GM15510 (cell line): ENCODE measurements around the gene N4BP2.

Experiments
- POLR2A ChIP-seq: IDR thresholded peaks from 3 replicates; pipeline ENCODE4 v1.6.1; 2011; ENCODE audit warnings: borderline replicate concordance; ENCODE audit not compliant: insufficient read length; ENCODE audit errors: extremely low read depth

Gene N4BP2

DNA sequence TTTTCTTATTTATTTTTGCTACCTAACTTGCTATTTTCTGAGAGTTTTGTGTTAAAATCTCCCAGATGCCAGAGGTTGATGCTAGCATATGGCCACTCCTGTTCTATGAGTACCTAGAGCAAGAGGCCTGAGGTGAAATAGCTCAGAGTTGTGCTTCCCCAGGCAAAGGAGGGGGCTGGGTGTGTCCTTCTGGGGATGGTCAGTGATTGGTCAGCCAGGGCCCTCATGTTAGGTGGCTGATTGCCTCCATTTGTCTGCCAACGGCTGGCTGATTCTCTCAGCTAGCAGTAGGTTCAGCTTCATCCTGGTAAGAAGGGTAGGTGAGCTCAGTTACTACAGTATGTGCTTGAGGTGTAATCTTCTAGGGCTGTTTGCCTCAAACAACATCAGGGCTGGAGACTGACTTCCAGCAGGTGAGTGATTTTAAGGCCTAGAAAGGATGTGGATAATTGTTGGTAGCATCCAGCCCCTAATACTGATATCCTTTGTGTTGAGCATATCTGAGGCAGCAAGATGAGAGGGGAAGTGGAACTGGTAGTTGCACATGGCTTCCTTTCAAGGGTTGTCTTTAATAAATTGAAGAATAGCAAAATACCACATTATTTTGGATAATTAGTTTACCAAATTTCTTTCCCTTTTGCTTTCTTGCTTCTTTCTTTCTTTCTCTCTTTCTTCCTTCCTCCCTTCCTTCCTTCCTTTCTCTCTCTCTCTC is 77.7 kb downstream of the N4BP2 start:
- no peak for TF ChIP-seq POLR2A

DNA sequence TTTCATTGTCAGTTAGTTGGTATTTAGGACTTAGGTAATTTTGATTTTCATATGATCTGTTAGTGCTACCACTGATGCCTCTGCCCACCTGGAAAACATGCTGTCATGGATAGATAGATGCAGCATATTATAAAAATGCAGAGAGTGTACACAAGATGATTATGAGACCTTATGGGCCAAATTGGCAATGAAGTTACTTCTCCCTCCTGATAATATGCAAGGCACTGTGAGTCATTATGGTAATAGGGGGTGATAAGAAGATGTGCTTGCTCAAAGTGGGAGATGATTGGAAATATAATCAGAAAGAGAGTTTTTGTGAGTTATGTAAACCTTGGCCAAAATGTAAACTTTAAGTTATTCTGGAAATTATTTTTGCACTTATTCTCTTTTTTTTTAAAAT is 83.5 kb downstream of the N4BP2 start:
- no peak for TF ChIP-seq POLR2A

DNA sequence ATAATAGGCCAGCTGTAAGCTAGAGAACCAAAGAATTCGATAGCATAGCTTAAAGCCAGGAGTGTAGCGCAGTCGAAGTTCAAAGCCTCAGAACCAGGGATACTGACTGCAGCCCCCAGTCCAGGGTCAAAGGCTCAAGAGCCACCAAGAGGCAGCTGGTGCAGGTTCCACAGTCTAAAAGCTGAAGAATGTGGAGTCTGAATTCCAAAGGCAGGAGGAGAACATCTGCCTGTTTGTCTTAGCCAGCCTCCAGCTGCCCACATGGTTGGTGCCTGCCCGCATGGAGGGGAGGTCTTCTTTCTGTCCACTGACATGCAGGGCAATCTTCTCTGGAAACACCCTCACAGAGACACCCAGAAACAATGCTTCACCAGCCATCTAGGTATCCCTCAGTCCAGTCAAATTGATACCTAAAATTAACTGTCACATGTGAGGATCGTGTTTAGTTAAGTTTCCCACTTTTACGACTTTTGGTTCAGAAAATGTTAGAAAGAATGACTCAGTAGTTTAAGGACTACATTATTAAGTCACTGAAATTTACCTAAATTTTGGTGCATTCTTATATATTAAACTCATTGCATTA is 87.4 kb downstream of the N4BP2 start:
- TF ChIP-seq POLR2A, result no peak

DNA sequence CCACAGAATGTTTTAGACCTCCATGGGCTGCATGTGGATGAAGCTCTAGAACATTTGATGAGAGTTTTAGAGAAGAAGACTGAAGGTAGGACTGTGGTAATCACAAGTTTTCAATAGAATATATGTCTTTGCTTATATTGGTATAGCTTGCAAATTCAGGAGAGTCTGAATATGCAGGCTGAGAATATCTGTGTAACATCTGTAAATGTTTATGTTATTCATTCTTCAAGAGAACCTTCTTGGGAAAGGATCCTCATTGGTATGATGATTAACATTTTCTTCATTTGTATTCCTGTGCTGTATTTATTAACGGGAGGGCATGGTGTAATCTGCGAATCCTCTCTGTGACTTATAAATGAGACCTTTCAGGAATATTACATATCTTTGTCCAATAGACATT is 88.1 kb downstream of the N4BP2 start:
- no peak for TF ChIP-seq POLR2A

DNA sequence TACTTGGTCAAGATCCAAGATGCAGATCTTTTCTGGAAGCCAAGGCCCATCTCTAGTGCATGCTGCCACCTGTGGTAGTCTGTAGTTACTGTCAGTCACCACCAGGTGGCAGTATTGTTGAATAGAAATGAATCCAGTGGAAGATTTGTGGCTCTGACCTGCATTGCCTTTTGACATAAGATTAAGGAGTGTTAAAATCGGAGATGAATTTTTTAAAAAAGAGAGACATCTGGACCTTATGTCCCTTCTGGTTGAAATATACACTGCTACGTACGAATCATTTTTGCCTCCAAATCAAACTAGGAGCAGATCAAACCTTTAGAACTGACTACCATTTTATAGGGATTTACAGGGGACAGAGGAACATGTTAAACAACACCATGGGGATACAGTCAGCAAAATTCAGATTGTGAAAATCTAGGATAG is 93.3 kb downstream of the N4BP2 start:
- no peak for TF ChIP-seq POLR2A

DNA sequence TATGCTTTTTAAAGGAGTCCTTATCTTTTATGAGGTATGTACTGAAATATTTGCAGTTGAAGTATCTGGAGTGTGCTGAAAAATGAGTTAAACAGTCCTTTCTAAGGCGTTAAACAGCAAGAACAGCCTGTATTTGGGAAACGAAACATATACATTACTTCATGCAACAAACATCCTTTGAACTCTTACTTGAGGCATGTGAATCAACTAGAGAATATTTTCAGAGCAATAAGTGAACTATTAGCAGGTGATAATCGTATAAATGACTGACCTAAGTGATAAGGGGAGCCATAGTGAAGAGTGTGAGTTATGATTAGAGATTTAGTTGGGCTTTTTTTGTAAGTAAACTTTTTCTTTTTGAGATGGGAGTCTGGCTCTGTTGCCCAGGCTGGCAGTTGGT is 94.3 kb downstream of the N4BP2 start:
- no peak for TF ChIP-seq POLR2A

DNA sequence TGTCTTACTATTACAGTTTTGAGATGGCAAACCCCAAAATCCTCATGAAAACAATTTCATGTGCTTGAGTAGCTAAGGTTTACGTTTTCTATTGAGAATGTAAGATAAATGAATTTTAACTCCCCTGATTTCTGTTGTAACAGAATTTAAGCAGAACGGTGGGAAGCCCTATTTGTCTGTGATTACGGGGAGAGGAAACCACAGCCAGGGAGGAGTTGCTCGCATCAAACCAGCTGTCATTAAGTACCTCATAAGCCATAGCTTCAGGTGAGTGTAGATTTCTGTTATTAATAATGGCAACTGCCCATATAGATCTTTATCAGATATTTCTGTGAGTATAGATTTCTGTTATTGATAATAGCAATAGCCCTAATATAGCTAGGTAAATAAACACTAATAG is 96.0 kb downstream of the N4BP2 start:
- TF ChIP-seq POLR2A, result no peak

DNA sequence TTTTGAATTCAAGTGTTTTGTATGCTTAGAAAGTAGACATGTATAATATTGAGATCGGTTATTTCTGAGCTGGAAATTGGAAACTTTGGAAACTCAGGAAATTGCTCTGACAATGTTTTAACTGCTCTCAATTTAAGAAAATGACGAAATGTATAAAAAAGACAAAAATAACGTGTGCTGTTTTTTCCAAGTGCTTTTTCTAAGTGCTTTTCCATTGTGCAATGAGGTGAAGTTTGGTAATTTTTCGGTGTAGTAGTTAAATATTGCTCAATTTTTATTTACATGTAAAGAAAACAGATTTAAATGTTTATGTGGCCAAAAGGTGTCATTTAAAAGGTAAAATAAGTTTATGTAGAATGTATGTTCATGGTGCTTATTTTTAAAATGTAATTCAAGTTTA is 100.8 kb downstream of the N4BP2 start:
- no peak for TF ChIP-seq POLR2A

DNA sequence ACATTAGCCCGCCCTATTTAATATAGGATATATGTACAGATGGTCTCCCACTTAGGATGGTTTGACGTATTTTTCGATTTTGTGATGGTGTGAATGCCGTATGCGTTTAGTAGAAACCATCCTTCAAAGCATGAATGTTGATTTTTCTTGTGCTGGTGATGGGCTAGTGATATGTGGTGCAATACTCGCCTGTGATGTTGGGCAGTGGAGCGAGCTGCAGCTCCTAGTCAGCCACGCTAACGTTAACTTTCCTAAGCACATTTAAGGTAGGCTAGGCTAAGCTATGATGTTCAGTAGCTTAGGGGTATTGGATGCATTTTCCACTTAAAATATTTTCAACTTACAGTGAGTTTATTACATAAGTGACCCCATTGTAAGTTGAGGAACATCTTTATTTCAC is 103.6 kb downstream of the N4BP2 start:
- TF ChIP-seq POLR2A, result no peak

DNA sequence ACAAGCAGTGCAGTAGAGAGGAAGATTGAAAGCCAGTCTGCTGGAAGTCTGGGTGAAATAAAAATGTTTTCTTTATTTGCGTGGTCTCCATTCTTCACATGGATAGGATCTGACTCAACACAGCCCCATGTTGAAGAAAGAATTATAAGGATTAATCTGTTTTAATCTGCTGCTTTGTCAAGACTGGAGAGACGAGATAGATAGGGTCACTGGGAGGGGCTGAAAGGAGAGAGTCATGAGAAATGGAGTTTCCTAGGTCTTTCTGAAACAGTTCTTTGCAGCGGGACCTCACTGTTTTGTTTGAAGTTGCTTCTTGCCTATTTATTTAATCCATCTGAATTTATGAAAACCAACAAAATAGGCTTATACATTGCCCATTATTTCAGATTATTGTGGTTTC is 107.8 kb downstream of the N4BP2 start:
- no peak for TF ChIP-seq POLR2A

DNA sequence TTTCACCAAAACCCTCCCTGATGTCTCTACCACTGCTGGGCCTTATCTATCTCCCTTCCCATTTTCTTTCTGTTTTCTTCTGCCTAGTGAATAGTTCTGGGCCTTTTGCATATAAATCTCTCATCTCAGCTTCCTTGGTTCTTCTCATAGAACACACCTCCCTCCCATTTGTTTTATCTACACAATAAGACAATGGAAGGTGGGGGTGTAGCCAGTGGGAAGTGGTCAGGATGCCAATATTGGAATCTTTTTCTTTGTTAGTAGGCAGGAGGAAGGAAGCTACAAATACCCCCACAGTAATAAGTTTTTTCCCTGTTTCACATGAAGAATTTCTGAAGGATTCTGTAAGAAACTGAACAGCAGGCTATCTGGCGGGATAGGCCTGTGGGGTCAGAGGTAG is 109.3 kb downstream of the N4BP2 start:
- TF ChIP-seq POLR2A, result no peak

DNA sequence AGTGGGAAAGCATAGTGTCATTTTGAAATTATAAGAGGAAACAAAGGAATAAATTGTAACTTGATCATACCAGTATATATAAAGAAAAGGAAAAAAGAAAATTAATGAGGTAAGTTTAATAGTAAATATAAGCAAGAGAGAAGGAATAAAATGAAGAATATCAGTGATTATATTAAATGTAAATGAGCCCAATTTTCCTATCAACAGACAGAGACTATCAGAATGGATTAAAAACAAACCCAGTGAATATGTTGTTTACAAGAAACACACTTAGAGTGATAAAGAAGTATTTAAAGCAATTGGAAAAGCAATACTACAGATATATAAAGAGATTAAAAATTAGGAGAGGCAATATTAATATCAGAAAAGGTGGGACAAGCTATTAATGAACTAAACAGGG is 111.4 kb downstream of the N4BP2 start:
- no peak for TF ChIP-seq POLR2A

DNA sequence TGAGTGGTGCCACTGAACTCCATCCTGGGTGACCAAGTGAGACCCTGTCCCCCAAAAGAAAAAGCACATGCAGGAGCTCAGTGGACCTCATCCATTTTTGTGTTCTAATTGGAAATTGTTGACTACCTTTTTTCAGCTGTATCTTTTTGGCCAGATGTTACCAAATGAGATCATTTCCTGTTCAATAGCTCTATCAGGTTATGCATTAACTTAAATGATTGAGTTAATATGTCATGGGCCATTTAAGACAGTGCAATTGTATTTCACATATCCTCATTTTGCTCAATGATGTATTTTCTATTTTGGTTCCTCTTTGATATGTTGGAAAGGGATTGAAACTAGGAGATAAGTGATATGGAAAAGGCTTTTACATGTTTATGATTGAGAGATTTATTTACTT is 113.9 kb downstream of the N4BP2 start:
- TF ChIP-seq POLR2A, result no peak

DNA sequence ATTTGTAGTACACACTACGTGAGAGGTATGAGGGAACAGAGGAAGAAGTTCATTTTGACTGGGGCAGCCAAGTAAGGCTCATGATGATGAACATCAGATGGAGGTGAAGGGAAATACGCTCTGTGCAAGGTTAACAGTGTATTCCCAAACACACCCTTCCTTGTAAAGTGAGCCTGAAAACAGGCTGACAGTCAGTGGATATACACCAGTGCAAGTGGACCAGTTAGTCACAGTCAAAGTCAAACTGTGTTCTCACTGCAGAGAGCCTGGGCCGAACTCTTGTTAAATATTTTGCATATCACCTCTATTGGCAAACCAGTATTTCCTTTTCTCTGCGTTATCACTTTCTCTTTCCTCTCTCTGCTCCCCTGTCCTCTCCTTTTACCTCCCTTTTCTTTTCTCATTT is 116.8 kb downstream of the N4BP2 start:
- no peak for TF ChIP-seq POLR2A

DNA sequence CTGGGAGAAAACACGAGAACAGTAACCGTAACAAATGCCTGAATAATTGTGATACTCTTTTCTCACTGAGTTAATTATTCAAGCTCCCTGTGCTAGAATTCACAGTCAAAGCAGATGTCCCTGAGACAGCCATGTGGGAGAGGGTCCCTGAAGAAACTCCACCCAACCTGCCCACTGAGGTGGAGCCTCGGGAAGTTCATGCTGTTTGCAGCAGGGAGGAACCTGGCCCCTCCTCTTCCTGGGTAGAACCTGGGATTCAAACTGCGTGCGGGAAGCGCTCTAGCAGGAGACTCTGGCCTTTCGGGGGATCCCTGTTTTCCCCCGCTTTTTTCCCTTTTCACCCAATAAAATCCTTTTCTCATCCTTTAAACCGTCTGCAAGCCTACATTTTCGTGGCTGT is 120.0 kb downstream of the N4BP2 start:
- no peak for TF ChIP-seq POLR2A

DNA sequence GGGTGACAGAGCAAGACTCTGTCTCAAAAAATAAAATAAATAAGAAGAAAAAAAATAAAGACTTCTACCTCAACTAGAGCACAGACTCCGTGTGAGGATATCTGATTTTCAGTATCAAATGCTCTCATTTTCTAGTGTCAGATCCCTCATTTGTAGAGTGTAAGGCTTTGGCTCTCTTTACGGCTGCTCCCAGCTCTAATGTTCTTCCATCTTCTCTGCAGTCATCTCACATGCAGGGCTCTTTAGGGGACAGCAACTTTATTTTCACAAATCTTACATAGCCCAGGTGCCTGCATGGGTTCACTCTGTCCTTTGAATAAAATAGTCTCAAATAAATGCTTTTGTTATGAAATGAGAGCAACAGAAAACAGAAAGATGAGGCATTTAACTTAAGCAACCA is 120.9 kb downstream of the N4BP2 start:
- TF ChIP-seq POLR2A, result no peak
